Measurements from ENCODE around the gene GPRC5C.

Gene GPRC5C

DNA sequence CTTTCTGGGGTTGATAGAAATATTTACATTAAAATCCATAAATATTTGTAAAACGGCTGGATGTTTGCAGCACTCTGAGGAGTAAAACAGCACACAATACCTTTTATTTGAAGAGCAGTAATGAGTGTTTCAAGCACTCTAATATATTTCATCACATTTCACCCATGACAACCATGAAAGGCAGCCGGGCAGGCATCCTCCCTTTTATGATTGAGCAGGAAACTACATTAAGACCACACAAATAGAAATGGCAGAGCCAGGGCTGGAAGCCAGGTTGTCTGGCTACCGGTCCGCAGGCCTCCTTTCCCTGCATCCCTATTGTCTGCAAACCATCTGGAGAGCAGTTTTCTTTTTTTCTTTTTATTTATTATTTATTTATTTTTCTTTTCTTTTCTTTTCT lies 23.1 kb upstream of the GPRC5C start:
- ATAC-seq = no peak
- TF ChIP-seq, protein P1, sequence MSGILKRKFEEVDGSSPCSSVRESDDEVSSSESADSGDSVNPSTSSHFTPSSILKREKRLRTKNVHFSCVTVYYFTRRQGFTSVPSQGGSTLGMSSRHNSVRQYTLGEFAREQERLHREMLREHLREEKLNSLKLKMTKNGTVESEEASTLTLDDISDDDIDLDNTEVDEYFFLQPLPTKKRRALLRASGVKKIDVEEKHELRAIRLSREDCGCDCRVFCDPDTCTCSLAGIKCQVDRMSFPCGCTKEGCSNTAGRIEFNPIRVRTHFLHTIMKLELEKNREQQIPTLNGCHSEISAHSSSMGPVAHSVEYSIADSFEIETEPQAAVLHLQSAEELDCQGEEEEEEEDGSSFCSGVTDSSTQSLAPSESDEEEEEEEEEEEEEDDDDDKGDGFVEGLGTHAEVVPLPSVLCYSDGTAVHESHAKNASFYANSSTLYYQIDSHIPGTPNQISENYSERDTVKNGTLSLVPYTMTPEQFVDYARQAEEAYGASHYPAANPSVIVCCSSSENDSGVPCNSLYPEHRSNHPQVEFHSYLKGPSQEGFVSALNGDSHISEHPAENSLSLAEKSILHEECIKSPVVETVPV (CRISPR knock-in tag; IDR thresholded peaks at IDR 0.05) = no peak
- TF ChIP-seq TCF4 (CRISPR knock-in tag; IDR thresholded peaks at IDR 0.05; ENCODE audit: borderline replicate concordance) (no peak), PATZ1 (CRISPR knock-in tag; IDR thresholded peaks at IDR 0.05; ENCODE audit: borderline replicate concordance) (no peak), ZNF70 (CRISPR knock-in tag; IDR thresholded peaks at IDR 0.05) (no peak), ZNF565 (CRISPR knock-in tag; conservative IDR thresholded peaks at IDR 0.05; ENCODE audit: low read depth) (no peak), ZFP30 (CRISPR knock-in tag; IDR thresholded peaks at IDR 0.05) (no peak), RARB (CRISPR knock-in tag; IDR thresholded peaks at IDR 0.05) (no peak), ZFP3 (CRISPR knock-in tag; IDR thresholded peaks at IDR 0.05) (no peak), POU6F1 (CRISPR knock-in tag; IDR thresholded peaks at IDR 0.05; ENCODE audit: borderline replicate concordance, low read depth) (no peak), CREB5 (CRISPR knock-in tag; IDR thresholded peaks at IDR 0.05; ENCODE audit: low read depth) (no peak), CSDC2 (CRISPR knock-in tag; IDR thresholded peaks at IDR 0.05) (no peak), GLIS3 (CRISPR knock-in tag; IDR thresholded peaks at IDR 0.05) (no peak), OSR1 (CRISPR knock-in tag; IDR thresholded peaks at IDR 0.05) (no peak)
- TF ChIP-seq, protein P2, sequence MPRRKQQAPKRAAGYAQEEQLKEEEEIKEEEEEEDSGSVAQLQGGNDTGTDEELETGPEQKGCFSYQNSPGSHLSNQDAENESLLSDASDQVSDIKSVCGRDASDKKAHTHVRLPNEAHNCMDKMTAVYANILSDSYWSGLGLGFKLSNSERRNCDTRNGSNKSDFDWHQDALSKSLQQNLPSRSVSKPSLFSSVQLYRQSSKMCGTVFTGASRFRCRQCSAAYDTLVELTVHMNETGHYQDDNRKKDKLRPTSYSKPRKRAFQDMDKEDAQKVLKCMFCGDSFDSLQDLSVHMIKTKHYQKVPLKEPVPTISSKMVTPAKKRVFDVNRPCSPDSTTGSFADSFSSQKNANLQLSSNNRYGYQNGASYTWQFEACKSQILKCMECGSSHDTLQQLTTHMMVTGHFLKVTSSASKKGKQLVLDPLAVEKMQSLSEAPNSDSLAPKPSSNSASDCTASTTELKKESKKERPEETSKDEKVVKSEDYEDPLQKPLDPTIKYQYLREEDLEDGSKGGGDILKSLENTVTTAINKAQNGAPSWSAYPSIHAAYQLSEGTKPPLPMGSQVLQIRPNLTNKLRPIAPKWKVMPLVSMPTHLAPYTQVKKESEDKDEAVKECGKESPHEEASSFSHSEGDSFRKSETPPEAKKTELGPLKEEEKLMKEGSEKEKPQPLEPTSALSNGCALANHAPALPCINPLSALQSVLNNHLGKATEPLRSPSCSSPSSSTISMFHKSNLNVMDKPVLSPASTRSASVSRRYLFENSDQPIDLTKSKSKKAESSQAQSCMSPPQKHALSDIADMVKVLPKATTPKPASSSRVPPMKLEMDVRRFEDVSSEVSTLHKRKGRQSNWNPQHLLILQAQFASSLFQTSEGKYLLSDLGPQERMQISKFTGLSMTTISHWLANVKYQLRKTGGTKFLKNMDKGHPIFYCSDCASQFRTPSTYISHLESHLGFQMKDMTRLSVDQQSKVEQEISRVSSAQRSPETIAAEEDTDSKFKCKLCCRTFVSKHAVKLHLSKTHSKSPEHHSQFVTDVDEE (CRISPR knock-in tag; IDR thresholded peaks at IDR 0.05) = no peak

GRCh38 chr17:74410001-74410443 lies 21.9 kb upstream of the GPRC5C start:
- ATAC-seq = no peak
- TF ChIP-seq, protein P1 (CRISPR knock-in tag; IDR thresholded peaks at IDR 0.05) = no peak
- no peak for TF ChIP-seq ISL1 (CRISPR knock-in tag; IDR thresholded peaks at IDR 0.05)
- TF ChIP-seq ARNTL (CRISPR knock-in tag; IDR thresholded peaks at IDR 0.05; ENCODE audit: borderline replicate concordance, low read depth) = no peak
- TF ChIP-seq POU6F1 (CRISPR knock-in tag; IDR thresholded peaks at IDR 0.05; ENCODE audit: borderline replicate concordance, low read depth) = no peak
- no peak for TF ChIP-seq SNAI2 (CRISPR knock-in tag; IDR thresholded peaks at IDR 0.05)
- TF ChIP-seq TCF4 (CRISPR knock-in tag; IDR thresholded peaks at IDR 0.05; ENCODE audit: borderline replicate concordance) = no peak
- no peak for TF ChIP-seq ZNF565 (CRISPR knock-in tag; conservative IDR thresholded peaks at IDR 0.05; ENCODE audit: low read depth)
- TF ChIP-seq PPARA (CRISPR knock-in tag; IDR thresholded peaks at IDR 0.05; ENCODE audit: borderline replicate concordance) = no peak
- no peak for TF ChIP-seq PATZ1 (CRISPR knock-in tag; IDR thresholded peaks at IDR 0.05; ENCODE audit: borderline replicate concordance)
- no peak for TF ChIP-seq CSDC2 (CRISPR knock-in tag; IDR thresholded peaks at IDR 0.05)
- TF ChIP-seq RARB (CRISPR knock-in tag; IDR thresholded peaks at IDR 0.05) = no peak
- TF ChIP-seq, protein P2 (CRISPR knock-in tag; IDR thresholded peaks at IDR 0.05) = no peak
- no peak for TF ChIP-seq ZFP30 (CRISPR knock-in tag; IDR thresholded peaks at IDR 0.05)
- TF ChIP-seq ZFP3 (CRISPR knock-in tag; IDR thresholded peaks at IDR 0.05) = no peak
- no peak for TF ChIP-seq CREB5 (CRISPR knock-in tag; IDR thresholded peaks at IDR 0.05; ENCODE audit: low read depth)
- no peak for TF ChIP-seq GLIS3 (CRISPR knock-in tag; IDR thresholded peaks at IDR 0.05)

All from SK-N-SH treated with all-trans-retinoic acid at 6 μM for 48 hours (cell line).